ENCODE data around the gene CCRL2. TPM values are rescaled to one million over a fixed set of nuclear protein-coding genes. Genes with fewer than 3 reads are reported as not detected.

Gene CCRL2
- total RNA-seq, 1 donor from 2014 or later: not detected

DNA sequence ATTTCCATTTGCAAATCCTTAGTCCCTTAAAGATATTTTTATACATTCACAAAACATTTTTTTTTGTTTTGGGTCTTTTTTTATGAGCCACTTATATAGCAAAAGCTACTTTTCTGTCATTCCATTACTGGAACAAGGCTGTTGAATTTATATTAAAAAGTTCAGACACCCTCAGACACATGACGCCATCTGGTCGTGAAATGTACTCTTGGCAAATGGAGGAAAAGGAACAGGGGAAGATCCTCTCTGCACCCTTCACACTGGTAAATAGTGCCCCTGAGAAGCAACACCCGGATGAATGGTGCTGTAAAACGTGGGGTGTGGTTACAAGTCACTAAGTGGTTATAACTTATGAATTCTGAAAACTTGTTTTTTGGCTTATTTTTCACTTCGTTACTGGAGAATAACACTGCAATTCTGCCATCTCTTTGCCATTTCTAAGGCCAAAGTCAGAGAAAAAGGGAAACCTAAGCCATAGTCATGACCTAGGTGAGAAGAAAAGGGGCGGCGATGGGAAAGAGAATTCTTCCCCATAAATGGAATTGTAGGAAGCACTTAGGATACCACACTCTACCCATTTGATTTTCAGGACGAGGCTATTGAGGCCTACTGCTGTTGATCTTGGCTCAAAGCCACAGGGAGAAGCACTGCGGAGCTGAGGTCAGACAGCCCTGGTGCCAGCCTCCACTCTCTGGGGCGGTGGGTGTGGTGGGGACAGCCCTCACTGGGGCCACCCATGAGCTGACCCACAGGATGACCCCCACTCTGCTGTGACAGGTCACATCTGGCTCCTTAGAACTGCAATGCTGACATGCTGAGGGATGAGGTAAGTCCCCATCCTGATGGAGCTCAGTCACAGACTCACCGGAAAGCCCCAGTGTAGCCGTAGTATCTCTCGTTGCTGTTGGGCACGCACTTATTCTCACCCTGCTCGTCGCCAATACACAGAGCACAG lies 35.8 kb downstream of the CCRL2 start:
- no peak overlapping the region for H2AFZ ChIP-seq (replicated peaks)
- H3K27ac ChIP-seq: no peak overlapping the region
- H4K20me1 ChIP-seq (ENCODE audit: low read depth): no peaks in the 10 kb centered on the region
- H3K4me1 ChIP-seq: no peaks in the 10 kb centered on the region
- no peak overlapping the region for H3K9ac ChIP-seq
- DNase-seq (ENCODE audit: low spot score): peak; percentile 60
- H3K36me3 Mint-ChIP-seq: no peaks in the 10 kb centered on the region
- no peaks in the 10 kb centered on the region for H3K9me3 ChIP-seq (ENCODE audit: low read depth)
- H3K27ac Mint-ChIP-seq: no peak overlapping the region
- H3K4me1 Mint-ChIP-seq: peaks cover 9% of the 10 kb centered on the region
- no peaks in the 10 kb centered on the region for H3K27me3 Mint-ChIP-seq (ENCODE audit: insufficient read depth, low read depth)
- H3K4me2 ChIP-seq: no peak overlapping the region
- H3F3A ChIP-seq (ENCODE audit: low read depth): no peaks in the 10 kb centered on the region
- no peaks in the 10 kb centered on the region for H3K79me2 ChIP-seq (ENCODE audit: low read depth)
- no peaks in the 10 kb centered on the region for H3K27me3 ChIP-seq
- no peak overlapping the region for H3K4me3 Mint-ChIP-seq
- H3K36me3 ChIP-seq: no peaks in the 10 kb centered on the region
- H3K9me3 Mint-ChIP-seq: no peaks in the 10 kb centered on the region
- no peak overlapping the region for H3K4me3 ChIP-seq
- TF ChIP-seq, protein P1, sequence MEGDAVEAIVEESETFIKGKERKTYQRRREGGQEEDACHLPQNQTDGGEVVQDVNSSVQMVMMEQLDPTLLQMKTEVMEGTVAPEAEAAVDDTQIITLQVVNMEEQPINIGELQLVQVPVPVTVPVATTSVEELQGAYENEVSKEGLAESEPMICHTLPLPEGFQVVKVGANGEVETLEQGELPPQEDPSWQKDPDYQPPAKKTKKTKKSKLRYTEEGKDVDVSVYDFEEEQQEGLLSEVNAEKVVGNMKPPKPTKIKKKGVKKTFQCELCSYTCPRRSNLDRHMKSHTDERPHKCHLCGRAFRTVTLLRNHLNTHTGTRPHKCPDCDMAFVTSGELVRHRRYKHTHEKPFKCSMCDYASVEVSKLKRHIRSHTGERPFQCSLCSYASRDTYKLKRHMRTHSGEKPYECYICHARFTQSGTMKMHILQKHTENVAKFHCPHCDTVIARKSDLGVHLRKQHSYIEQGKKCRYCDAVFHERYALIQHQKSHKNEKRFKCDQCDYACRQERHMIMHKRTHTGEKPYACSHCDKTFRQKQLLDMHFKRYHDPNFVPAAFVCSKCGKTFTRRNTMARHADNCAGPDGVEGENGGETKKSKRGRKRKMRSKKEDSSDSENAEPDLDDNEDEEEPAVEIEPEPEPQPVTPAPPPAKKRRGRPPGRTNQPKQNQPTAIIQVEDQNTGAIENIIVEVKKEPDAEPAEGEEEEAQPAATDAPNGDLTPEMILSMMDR (IDR thresholded peaks at IDR 0.05): peak; percentile 66
- TF ChIP-seq EZH2phosphoT487 (IDR thresholded peaks at IDR 0.05) (no peak), EZH2 (IDR thresholded peaks at IDR 0.05) (no peak)

DNA sequence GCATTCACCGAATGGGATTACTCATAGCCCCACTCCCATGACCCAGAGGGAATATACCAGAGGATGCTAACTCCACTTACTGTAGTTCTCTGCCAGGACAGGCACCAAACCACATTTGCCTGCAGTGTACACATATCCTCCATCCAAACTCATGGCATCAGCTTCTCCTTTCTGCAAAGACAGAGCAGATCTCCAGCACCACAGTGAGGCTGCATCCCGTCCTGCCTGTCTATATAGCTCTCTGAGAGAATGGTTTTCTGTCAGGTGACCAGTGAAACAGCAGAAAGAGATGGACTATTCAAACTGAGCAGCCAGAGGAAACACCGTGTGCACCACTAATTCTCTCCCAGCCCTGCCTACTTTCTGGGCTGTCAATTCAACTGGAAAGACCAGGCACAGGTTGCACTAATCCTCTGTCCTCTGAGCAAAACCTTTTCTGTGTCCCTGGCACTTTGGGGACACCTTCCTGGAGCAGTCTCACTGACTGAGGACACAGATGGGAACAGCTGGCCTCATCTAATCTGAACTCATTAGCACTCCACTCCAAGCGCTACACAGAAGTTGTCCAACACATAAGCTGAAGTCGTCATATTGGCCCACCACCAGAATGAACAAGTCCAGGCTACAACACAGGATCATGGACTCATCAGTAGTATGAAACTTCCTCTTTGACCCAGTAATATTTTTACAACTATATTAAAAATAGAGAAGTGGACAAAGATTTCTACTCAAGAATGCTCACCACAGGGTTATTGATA lies 40.3 kb downstream of the CCRL2 start:
- H3K9me3 ChIP-seq (ENCODE audit: low read depth): no peaks in the 10 kb centered on the region
- H3F3A ChIP-seq (ENCODE audit: low read depth): no peaks in the 10 kb centered on the region
- Mint-ChIP-seq H3K27me3 (ENCODE audit: insufficient read depth, low read depth) (peaks cover 12% of the 10 kb centered on the region), H3K4me3 (no peak overlapping the region), H3K9me3 (no peaks in the 10 kb centered on the region), H3K36me3 (no peaks in the 10 kb centered on the region), H3K27ac (no peak overlapping the region), H3K4me1 (peaks cover 5% of the 10 kb centered on the region)
- H3K27me3 ChIP-seq: no peaks in the 10 kb centered on the region
- no peak overlapping the region for H3K9ac ChIP-seq
- no peaks in the 10 kb centered on the region for H3K4me1 ChIP-seq
- no peak for TF ChIP-seq EZH2 (IDR thresholded peaks at IDR 0.05)
- TF ChIP-seq EZH2phosphoT487 (IDR thresholded peaks at IDR 0.05): no peak
- TF ChIP-seq, protein P1 (IDR thresholded peaks at IDR 0.05): no peak
- no peak overlapping the region for H3K4me3 ChIP-seq
- no peak overlapping the region for H3K4me2 ChIP-seq
- H3K36me3 ChIP-seq: no peaks in the 10 kb centered on the region
- H3K27ac ChIP-seq: no peak overlapping the region
- no peaks in the 10 kb centered on the region for H4K20me1 ChIP-seq (ENCODE audit: low read depth)
- no peak for DNase-seq (ENCODE audit: low spot score)
- no peak overlapping the region for H2AFZ ChIP-seq (replicated peaks)
- H3K79me2 ChIP-seq (ENCODE audit: low read depth): no peaks in the 10 kb centered on the region

DNA sequence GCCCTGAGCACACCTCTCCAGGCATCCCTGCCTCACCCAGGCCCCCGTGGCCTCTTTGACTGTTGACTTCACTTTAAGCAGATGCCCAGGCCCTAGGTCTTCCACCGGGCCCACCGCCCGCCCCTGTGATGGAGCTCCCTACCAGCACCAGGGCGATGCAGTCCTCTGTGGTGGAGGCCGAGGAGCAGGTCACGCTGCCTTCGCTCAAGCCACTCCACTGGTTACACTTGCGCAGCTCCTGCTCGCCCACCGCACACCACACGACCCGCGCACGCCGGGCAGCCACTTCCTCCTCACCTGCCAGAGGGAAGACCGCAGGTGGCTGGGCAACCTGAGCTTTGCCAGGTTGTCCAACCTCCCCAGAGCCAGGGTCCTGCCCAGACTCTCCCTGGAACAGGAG lies 41.7 kb downstream of the CCRL2 start:
- no peak for DNase-seq (ENCODE audit: low spot score)
- no peaks in the 10 kb centered on the region for H4K20me1 ChIP-seq (ENCODE audit: low read depth)
- TF ChIP-seq EZH2 (IDR thresholded peaks at IDR 0.05) (no peak), EZH2phosphoT487 (IDR thresholded peaks at IDR 0.05) (no peak)
- TF ChIP-seq, protein P1 (IDR thresholded peaks at IDR 0.05): no peak
- H3K79me2 ChIP-seq (ENCODE audit: low read depth): no peaks in the 10 kb centered on the region
- H2AFZ ChIP-seq (replicated peaks): no peak overlapping the region
- H3K4me1 Mint-ChIP-seq: peaks cover 5% of the 10 kb centered on the region
- H3K9me3 Mint-ChIP-seq: no peaks in the 10 kb centered on the region
- H3K4me3 Mint-ChIP-seq: no peak overlapping the region
- H3K4me1 ChIP-seq: no peaks in the 10 kb centered on the region
- no peaks in the 10 kb centered on the region for H3K9me3 ChIP-seq (ENCODE audit: low read depth)
- no peak overlapping the region for H3K9ac ChIP-seq
- H3K4me2 ChIP-seq: no peak overlapping the region
- H3K27me3 ChIP-seq: no peaks in the 10 kb centered on the region
- no peak overlapping the region for H3K27ac ChIP-seq
- H3K4me3 ChIP-seq: no peak overlapping the region
- H3F3A ChIP-seq (ENCODE audit: low read depth): no peaks in the 10 kb centered on the region
- H3K36me3 ChIP-seq: no peaks in the 10 kb centered on the region
- peak overlapping the region; percentile 66 for H3K27ac Mint-ChIP-seq
- peaks cover 12% of the 10 kb centered on the region for H3K27me3 Mint-ChIP-seq (ENCODE audit: insufficient read depth, low read depth)
- H3K36me3 Mint-ChIP-seq: no peaks in the 10 kb centered on the region

All from neural progenitor cell (in vitro differentiated cells).